HEK293T (cell line): ENCODE measurements around the gene SRGAP1.

Source experiments
- BHLHE40 ChIP-seq: fragments of 450-650 bp; IDR thresholded peaks from 2 replicates; pipeline ENCODE4 v1.6.1; 2016; ENCODE audit warnings: mild to moderate bottlenecking, moderate library complexity, borderline replicate concordance
- CTBP1 ChIP-seq: fragments of 450-650 bp; IDR thresholded peaks from 2 replicates; pipeline ENCODE4 v1.6.1; 2016; ENCODE audit warnings: borderline replicate concordance
- ELF4 ChIP-seq: fragments of 450-650 bp; IDR thresholded peaks from 2 replicates; pipeline ENCODE4 v1.6.1; 2017; ENCODE audit warnings: antibody characterized with exemption
- FOXA1 ChIP-seq: fragments of 450-650 bp; IDR thresholded peaks from 2 replicates; pipeline ENCODE4 v1.6.1; 2016; ENCODE audit warnings: mild to moderate bottlenecking
- FOXM1 ChIP-seq: fragments of 450-650 bp; IDR thresholded peaks from 2 replicates; pipeline ENCODE4 v1.6.1; 2017; ENCODE audit warnings: mild to moderate bottlenecking, borderline replicate concordance
- L3MBTL2 ChIP-seq: fragments of 450-650 bp; conservative IDR thresholded peaks from 2 replicates; pipeline ENCODE4 v1.6.1; 2016; ENCODE audit warnings: mild to moderate bottlenecking
- NFRKB ChIP-seq: fragments of 450-650 bp; IDR thresholded peaks from 2 replicates; pipeline ENCODE4 v1.6.1; 2016; ENCODE audit warnings: mild to moderate bottlenecking, moderate library complexity
- PKNOX1 ChIP-seq: fragments of 450-650 bp; IDR thresholded peaks from 2 replicates; pipeline ENCODE4 v1.6.1; 2016
- SP1 ChIP-seq: fragments of 450-650 bp; IDR thresholded peaks from 2 replicates; pipeline ENCODE4 v1.6.1; 2017
- SUZ12 ChIP-seq: fragments of 450-650 bp; IDR thresholded peaks from 2 replicates; pipeline ENCODE4 v1.6.1; 2016; ENCODE audit warnings: mild to moderate bottlenecking
- TARDBP ChIP-seq: fragments of 450-650 bp; IDR thresholded peaks from 2 replicates; pipeline ENCODE4 v1.6.1; 2016

GRCh38 chr12:63918800-63919300, 74.3 kb downstream of the SRGAP1 start:
- TF ChIP-seq TARDBP (no peak), FOXM1 (no peak), L3MBTL2 (no peak), ELF4 (no peak), PKNOX1 (no peak), NFRKB (no peak), SP1 (no peak), FOXA1 (no peak), CTBP1 (no peak), BHLHE40 (no peak), SUZ12 (no peak)
